Activated CD4-positive, CD25-positive, alpha-beta regulatory T cell (primary cell): Measurements from ENCODE around the gene OR51I2.

Source experiments
- DNase-seq, 4 experiments: peaks; one replicate each; lab custom pipeline; 2025; lab: John Stamatoyannopoulos, UW

OR51I2 gene, protein sequence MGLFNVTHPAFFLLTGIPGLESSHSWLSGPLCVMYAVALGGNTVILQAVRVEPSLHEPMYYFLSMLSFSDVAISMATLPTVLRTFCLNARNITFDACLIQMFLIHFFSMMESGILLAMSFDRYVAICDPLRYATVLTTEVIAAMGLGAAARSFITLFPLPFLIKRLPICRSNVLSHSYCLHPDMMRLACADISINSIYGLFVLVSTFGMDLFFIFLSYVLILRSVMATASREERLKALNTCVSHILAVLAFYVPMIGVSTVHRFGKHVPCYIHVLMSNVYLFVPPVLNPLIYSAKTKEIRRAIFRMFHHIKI

DNA sequence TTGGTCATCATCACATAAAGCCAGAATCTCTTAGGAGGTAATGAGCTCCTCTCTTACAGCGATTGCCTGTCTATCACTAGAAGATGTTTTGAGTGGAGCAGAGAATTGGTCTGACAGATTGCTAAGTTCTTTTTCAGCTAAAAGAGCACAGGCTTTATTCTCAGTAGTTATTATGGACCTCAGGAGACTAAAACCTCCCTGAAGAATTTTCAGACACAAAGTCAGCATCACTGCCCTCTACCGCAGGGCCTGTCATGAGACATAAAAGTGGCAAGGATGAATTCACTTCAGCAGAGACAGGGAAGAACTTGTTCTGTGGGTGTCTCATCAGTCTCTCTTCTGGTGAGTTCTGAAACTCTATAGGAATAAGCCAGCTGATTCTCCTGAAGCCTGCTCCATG lies at the start of gene OR51I2:
Gene OR51I2, plus strand, starts transcription at position 301 of the 400 bp plus-strand sequence. CDS start 4,166 bp downstream, outside the sequence.
- no peak for DNase-seq

DNA sequence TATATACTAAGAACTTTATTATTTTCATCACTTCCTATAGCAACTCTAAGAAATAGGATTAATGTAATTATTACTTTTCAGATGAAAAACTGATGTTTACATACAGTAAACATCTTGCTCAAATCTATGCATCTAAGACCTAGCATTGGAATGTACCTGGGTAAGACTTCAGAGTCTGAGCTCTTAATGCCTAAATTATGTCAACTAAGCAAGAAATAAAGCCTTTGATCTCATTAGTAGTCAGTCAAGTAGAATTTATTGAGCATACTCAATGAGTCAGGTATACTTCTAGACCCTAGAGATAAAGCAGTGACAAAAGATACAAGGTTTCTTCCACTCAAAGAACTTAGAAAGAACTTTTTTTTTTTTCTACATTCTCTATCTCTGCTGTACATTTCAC lies 44.0 kb upstream of the OR51I2 start:
- DNase-seq = no peak

DNA sequence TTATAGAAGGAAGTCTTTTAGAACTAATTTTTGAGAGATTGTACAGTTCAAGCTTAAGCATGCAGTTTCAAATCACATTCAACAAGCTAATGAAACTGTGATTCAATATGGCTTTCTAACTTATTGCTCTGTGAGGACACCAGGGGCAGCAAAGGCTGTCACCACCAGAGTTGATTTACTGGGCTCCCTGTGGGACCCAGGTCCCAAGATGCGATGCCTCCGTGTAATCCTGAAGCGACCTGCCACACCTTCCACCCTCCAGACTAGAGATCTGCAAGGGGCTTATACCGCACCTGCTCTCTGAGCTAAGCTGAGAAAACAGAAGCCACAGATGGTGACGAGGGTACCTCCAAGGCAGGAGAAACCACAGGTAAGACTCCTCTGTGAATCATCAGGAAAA lies 28.1 kb upstream of the OR51I2 start:
- no peak for DNase-seq

DNA sequence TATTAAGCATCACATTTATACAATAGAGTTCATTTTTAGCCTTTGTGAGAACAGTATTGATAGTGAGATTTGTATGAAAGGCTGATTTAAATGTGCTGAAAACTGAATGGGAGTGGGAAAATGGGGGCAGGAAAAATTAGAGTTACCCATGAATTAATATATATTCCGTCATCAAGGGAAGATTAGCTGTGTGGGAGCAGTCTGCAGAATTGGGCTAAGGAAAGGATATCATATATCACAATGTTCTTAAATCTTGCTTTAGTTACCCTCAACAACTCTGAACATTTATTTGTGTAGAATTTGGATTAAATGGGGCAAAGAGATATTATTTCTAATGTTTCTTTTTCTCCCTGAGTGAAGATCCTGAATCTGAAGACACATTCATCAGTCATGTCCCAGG lies 27.3 kb upstream of the OR51I2 start, which contains the start of gene OR51Q1:
Gene OR51Q1, plus strand, starts transcription at position 301 of the 400 bp plus-strand sequence. Its CDS starts 90 bp downstream, at position 391.
- DNase-seq = no peak

DNA sequence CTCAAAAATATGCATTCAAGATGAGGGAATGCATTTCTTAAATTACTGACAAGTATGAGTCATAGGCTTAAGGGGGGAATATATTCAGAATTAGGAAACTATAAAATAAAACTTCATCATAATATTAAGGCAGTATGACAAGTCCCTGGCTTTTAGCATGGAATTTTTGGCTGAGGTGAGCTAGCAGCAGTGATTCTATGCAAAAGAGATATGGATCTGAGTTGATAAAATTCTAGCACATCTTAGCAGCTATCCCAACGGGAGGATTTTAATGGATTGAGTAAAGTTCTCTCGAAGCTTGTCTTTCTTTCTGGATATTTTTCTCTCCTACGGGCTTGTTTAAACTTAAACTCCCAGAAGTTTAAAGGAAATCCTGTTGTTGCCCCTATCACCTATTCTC lies 26.0 kb upstream of the OR51I2 start:
- DNase-seq = no peak

DNA sequence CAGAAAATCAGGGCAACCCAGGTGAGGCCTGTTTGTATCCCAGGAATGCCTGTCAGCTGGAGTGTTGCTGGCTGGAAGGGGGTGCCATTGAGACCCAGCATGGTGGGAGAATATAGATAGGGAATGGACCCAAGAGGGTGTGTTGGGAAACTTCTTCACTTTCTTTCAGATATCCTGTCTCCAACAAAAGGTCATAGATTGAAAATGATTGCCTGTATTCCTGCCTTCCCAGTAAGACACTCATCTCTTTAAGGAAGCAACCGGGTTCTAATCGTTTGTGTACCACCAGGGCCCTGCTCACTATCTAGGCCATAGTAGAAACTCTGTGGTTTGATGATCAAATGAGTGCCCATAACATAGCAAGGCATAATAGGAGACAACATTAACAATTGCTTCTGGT lies 7.7 kb upstream of the OR51I2 start, which contains the start of gene OR51I1:
Gene OR51I1, minus strand, starts transcription at position 101 of the 400 bp plus-strand sequence. Its CDS starts 0 bp downstream, at position 101.
- DNase-seq = no peak

DNA sequence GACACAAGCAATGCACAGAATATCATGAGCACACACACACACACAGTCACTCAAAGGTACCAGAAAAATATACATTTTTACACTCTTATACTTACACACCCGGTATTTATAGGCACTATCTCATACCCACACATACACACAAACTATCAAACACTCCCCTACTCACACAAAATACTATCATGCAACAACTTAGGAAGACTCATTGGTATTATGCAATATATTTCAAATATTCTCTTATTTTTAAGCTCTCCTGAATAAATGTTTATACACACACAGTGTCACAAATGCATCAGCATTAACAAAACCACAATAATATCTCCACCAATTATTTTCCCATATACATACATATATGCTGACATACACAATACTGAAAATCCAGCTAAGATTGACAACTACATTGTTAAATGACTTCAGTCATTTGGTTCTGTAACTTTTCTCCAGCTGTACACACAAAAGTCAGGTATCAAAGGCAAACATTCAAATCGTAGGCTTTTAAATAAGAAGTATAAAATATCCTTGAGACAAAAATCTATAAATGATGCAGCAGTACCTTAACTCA lies 5.2 kb upstream of the OR51I2 start:
- DNase-seq = no peak

DNA sequence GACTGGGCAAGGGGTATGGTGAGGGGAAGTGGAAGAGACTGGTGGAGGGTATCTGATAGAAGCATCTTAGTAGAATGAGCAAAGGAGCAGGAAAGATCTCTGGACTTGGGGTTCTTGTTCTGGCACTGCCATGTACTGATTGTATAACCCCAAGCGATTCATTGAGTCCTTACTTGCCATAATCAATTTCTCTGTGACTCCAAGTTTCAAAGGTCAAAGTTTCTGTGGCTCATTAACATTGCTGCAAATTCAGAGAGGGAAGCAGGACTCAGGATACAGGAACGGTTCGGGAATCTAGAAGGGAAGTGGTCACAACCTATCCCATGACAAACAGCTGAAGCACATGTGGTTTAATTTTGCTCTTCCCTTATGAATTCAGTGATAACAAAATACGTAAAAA lies 309 bp downstream of the OR51I2 start:
- no peak for DNase-seq

DNA sequence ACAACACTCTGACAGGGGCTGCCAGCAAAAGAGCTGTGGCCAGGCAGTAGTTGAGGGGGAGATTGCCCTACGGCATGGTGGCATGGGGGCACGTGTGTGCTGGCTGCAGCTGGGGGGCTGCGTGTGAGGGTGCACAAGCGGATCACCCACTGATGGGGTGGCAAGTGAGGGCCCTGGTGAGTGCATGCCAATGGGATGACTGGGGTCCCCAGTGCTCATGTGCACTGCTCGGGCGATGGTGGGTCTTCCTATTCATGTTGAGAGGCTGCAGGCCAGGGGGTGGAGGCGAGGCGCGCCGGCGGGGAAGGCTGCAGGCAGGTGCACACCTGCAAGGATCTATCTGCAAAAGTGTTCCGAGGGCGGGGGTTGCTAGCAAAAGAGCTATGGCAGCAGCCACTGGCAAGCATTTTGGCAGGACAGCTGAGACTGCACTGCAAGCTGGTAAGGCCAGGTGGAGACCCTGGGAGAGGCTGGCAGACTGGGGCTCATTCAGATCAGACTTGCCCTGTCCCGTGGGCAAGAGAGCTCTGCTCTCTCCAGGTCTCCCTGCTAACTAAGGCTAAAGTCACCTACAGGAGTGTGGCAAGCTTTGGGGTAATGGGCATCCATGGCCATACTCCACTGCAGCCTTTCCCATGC lies 12.0 kb downstream of the OR51I2 start:
- DNase-seq = no peak

DNA sequence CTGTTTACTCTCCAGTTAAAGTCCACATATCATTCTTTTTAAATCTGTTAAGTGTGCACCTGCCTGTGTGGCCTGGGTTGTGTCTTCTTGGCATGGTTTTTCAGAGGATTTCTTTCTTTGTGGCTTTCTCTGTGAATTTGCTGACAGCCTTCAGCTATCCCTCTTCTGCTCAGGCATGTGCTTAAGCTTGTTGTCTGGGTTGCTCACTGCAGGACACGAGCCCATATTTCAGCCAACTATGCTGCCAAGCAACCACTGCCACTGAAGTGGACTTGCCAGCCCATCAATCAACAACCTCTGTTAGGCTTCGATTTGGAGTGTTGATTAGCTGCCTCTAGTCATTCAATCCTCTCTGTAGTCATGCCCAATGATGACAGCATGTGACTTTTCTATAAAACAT lies 18.4 kb downstream of the OR51I2 start:
- DNase-seq = no peak

DNA sequence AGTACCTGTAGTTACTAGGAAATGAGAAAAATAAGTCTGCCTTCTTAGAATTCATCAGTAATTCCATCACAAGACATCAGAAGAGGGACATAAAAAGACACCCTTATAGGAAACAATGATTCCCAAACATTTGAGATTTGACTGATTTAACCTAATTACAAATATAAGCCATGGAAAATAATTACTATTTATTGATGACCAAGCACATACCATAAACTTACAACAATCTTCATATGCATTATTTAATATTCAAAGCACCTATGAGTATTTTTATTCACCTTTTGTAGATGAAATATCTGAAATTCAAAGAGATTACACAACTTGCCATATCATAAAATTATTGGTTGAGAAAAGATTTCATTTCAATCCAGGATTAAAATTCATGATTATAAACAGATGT lies 24.8 kb downstream of the OR51I2 start:
- no peak for DNase-seq

DNA sequence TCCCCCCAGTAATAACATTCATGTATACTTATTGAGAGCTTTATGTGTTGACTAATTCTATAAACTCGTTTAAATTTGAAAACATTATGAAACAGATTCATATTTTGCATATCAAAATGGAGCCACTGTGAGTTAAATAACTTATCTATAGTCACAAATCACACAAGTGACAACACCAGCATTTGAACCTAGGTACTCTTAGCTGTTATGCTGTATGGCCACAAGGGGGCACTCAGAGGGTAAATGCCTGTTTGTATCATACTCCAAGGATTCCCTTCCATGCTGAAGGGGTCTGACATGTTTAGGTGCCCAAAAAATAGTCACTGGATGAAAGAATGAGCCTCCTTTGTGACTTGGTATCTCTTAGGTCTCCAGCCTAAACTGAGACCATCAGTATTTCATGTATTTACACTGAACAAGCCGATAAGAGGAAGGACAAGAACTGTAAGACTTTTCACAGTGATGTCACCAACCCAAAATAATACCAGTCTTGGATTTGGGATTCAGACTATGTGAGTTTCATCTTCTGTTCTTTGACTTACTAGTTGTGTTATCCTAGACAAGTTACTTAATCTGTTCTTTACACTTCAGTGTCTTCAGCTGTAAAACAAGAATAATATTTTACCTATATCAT lies 27.2 kb downstream of the OR51I2 start:
- DNase-seq = peak in 1 of 4 experiments; percentile 7

DNA sequence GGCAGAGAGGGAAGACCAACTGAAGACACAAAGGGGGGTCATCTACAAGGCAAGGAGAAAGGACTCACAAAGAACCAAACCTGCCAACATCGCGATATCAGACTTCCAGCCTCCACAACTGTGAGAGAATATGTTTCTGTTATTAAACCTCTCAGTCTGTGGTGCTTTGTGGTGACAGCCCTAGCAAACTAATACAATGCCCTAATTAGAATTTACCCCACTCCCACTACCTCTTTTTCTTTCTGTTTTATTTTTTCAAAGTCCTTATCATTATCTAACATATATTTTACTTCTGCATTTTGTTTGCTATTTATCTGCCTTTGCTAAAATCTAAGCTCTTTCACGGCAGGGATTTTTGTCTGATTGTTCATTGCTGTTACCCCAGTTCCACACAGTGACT lies 36.9 kb downstream of the OR51I2 start:
- DNase-seq = no peak

DNA sequence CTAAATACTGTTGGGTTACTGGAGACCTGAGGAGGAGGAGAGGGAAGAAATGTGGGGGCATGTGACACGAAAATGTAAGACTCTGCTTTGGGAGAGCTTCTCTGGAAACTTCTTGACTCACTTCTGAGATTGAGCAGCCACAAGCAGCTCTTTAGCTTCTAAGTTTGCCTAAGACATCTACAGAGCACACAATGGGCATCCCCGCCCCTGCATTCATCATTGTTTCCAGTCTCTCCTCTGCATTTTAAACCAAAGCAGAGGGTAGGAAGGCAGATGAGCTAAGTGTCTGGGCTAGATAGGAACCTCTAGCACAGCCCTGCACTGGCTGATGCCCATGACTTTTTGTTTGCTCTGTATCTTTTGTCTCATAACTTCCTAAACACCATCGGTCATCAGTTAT lies 37.3 kb downstream of the OR51I2 start:
- no peak for DNase-seq

DNA sequence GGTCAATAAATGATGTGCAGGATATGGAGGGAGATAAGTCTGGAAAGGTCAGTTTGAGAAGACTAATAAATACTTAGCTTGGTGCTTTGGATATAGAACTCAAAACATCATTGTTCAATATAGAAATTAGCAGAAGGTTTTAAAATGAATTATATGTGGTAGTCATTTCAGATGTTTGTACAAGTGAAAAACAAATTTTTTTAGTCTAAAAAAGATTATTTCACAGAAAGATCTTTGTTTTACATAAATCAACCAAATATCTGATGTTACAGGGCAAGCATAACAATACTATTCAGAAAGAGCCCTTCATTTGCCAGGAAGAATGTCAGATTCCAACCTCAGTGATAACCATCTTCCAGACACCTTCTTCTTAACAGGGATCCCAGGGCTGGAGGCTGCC lies 39.3 kb downstream of the OR51I2 start, which contains the start of gene OR52D1:
Gene OR52D1, plus strand, starts transcription at position 301 of the 400 bp plus-strand sequence. Its CDS starts 22 bp downstream, at position 323.
- no peak for DNase-seq

DNA sequence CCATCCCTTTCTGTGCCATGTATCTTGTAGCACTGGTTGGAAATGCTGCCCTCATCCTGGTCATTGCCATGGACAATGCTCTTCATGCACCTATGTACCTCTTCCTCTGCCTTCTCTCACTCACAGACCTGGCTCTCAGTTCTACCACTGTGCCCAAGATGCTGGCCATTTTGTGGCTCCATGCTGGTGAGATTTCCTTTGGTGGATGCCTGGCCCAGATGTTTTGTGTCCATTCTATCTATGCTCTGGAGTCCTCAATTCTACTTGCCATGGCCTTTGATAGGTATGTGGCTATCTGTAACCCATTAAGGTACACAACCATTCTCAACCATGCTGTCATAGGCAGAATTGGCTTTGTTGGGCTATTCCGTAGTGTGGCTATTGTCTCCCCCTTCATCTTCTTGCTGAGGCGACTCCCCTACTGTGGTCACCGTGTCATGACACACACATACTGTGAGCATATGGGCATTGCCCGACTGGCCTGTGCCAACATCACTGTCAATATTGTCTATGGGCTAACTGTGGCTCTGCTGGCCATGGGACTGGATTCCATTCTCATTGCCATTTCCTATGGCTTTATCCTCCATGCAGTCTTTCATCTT lies 39.8 kb downstream of the OR51I2 start:
- DNase-seq = no peak

DNA sequence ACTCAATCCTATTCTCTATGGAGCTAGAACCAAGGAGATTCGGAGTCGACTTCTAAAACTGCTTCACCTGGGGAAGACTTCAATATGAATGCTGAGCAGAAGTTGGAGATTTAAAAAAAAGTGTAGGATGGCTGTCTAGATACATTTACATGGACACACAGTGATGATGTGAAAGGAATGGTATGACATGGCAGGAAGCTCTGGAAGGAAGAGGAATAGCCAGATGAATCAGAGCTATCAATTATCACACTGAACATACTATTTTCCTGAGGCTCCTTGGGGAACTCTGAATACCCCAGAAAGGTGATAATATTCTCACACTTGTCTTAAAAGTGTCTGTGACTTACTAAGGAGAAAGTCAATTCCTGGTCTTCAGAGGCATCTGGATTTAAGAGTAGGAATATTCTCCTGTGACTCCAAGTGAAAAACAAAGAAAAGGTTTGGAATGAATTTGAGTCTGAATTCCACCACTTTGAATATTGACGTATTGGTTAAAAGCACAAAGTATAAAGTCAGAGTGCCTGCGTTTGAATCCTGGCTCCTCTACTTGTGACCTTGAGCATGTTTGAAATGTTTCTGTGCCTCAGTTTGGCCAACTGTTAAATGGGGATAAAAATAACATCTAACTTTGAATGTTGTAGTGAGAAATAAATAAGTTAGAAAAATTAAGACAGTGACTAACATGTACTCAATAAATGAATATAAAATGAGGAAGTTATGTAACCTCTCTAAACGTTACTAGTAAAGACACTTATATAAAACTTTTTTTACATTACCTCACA lies 40.6 kb downstream of the OR51I2 start:
- DNase-seq = no peak

DNA sequence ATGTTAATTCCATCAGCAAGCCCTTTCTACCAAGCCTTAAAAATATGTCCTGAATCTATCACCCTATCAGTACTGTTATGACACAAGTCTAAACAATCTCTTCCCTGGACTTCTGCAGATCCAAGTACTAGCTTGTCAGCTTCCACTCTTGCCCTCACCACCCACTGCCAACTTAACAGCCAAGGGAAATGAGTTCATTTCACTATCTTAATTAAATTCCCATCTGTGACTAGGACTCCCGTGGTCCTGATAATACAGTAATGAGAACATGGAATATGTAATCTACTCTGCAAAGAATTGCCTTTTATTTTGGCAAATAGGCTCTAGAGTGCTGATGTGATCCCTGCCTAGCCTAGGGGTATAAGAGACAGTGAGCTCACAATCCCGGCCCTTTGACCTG lies 50.5 kb downstream of the OR51I2 start:
- no peak for DNase-seq

DNA sequence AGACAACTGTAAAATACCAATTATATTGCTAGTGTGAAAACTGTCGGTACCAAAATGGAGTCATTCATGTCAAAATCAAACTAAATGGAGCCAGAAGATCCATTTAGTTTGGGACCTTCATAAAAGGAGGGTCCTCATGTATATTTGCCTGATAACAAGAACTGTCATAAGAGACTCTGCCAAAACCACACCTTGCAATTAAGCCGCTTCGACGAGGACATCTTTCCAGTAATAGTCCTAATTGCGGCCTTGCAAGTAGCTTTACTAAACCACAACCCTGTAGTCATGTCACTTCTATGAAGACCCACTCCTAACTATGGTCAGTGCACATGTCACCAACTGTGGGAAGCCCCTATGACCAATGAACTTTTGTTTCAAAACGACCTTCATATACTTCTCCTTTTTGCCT lies 51.3 kb downstream of the OR51I2 start:
- no peak for DNase-seq

DNA sequence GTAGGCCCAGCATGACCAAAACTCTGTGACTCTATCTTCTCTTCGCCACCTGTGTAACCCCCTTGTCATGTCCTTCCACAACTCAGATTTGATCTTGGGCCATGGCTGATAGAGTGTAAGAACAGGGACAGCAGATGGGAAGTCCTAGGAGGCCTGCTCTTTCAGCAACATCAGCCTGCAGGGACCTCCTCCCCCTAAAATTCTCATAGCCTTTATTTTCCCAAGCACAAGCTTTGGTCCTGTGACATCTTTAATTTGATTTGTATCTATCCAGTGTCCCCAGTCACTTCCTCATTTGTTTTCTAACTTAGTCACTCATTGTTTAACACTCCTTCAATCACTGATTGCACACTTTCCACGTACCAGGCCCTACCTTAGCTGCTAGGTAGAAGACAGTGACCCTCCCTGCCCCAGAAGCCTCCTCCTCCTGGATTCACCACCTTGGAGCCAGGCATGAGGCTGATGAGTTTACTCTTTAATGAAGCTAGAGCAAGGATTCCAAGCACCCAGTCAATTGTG lies 55.3 kb downstream of the OR51I2 start:
- DNase-seq = no peak
